Measurements from ENCODE around the gene NUP160. TPM values are rescaled to one million over a fixed set of nuclear protein-coding genes. Genes with fewer than 3 reads are reported as not detected.

Gene NUP160
- total RNA-seq, 1 experiment from 2014 or later: 172 TPM

- H3K4me1 ChIP-seq (ENCODE audit: insufficient read depth, low read length, poor library complexity, severe bottlenecking): no peaks in the 10 kb centered on the region
- no peaks in the 10 kb centered on the region for H3K27me3 ChIP-seq (replicated peaks; ENCODE audit: insufficient read depth, low read depth, low read length, poor library complexity)
- ChIA-PET POLR2A (ENCODE audit: low non-redundant PET) (no interaction called here), CTCF (no interaction called here)
- intact Hi-C loops (cut with micrococcal nuclease; ENCODE audit: unreplicated experiment): no loop called here
- H3K27ac ChIP-seq (ENCODE audit: low read depth, low read length, poor library complexity, severe bottlenecking): no peak overlapping the region
- no TSS peak for BruUV-seq (replicated peaks)
- H3K4me3 ChIP-seq (ENCODE audit: low read depth, low read length, poor library complexity, severe bottlenecking): no peak overlapping the region
- peaks cover 89% of the 10 kb centered on the region for H3K36me3 ChIP-seq (ENCODE audit: insufficient read depth, low read length, poor library complexity, severe bottlenecking)
- no peaks in the 10 kb centered on the region for H3K9me3 ChIP-seq (ENCODE audit: low read depth, low read length, poor library complexity, severe bottlenecking)
- peak; percentile 45 for DNase-seq (ENCODE audit: low spot score)
- TF ChIP-seq CTCF (conservative IDR thresholded peaks at IDR 0.05; ENCODE audit: low read depth, low read length): no peak
- TF ChIP-seq EZH2 (IDR thresholded peaks at IDR 0.05; ENCODE audit: borderline replicate concordance, low read depth, low read length, poor library complexity, severe bottlenecking): no peak
These were observed 61.8 kb downstream of the NUP160 start for GRCh38 chr11:47786373-47786772.

GRCh38 chr11:47784785-47785381 lies 63.3 kb downstream of the NUP160 start:
- H3K4me1 ChIP-seq (ENCODE audit: insufficient read depth, low read length, poor library complexity, severe bottlenecking): no peaks in the 10 kb centered on the region
- TF ChIP-seq EZH2 (IDR thresholded peaks at IDR 0.05; ENCODE audit: borderline replicate concordance, low read depth, low read length, poor library complexity, severe bottlenecking): no peak
- no peak for TF ChIP-seq CTCF (conservative IDR thresholded peaks at IDR 0.05; ENCODE audit: low read depth, low read length)
- ChIA-PET POLR2A (ENCODE audit: low non-redundant PET) (no interaction called here), CTCF (no interaction called here)
- intact Hi-C loops (cut with micrococcal nuclease; ENCODE audit: unreplicated experiment): no loop called here
- no peak for DNase-seq (ENCODE audit: low spot score)
- H3K27me3 ChIP-seq (replicated peaks; ENCODE audit: insufficient read depth, low read depth, low read length, poor library complexity): no peaks in the 10 kb centered on the region
- BruUV-seq (replicated peaks): no TSS peak
- no peak overlapping the region for H3K4me3 ChIP-seq (ENCODE audit: low read depth, low read length, poor library complexity, severe bottlenecking)
- no peaks in the 10 kb centered on the region for H3K9me3 ChIP-seq (ENCODE audit: low read depth, low read length, poor library complexity, severe bottlenecking)
- H3K27ac ChIP-seq (ENCODE audit: low read depth, low read length, poor library complexity, severe bottlenecking): no peak overlapping the region
- H3K36me3 ChIP-seq (ENCODE audit: insufficient read depth, low read length, poor library complexity, severe bottlenecking): peaks cover 92% of the 10 kb centered on the region

- no peak overlapping the region for H3K4me3 ChIP-seq (ENCODE audit: low read depth, low read length, poor library complexity, severe bottlenecking)
- no peak for DNase-seq (ENCODE audit: low spot score)
- CTCF ChIA-PET: no interaction called here
- TF ChIP-seq CTCF (conservative IDR thresholded peaks at IDR 0.05; ENCODE audit: low read depth, low read length): no peak
- no peak for TF ChIP-seq EZH2 (IDR thresholded peaks at IDR 0.05; ENCODE audit: borderline replicate concordance, low read depth, low read length, poor library complexity, severe bottlenecking)
- no TSS peak for BruUV-seq (replicated peaks)
- peak overlapping the region; percentile 26 for H3K27ac ChIP-seq (ENCODE audit: low read depth, low read length, poor library complexity, severe bottlenecking)
- H3K9me3 ChIP-seq (ENCODE audit: low read depth, low read length, poor library complexity, severe bottlenecking): no peaks in the 10 kb centered on the region
- POLR2A ChIA-PET (ENCODE audit: low non-redundant PET): interaction anchor here (0.6 kb wide), 1 partner anchor 241 kb away, joined by 5 read pairs; no protein-coding TSS in a partner anchor
- no peaks in the 10 kb centered on the region for H3K27me3 ChIP-seq (replicated peaks; ENCODE audit: insufficient read depth, low read depth, low read length, poor library complexity)
- peaks cover 96% of the 10 kb centered on the region for H3K36me3 ChIP-seq (ENCODE audit: insufficient read depth, low read length, poor library complexity, severe bottlenecking)
- intact Hi-C loops (cut with micrococcal nuclease; ENCODE audit: unreplicated experiment): no loop called here
- no peaks in the 10 kb centered on the region for H3K4me1 ChIP-seq (ENCODE audit: insufficient read depth, low read length, poor library complexity, severe bottlenecking)
These were observed 65.0 kb downstream of the NUP160 start for GRCh38 chr11:47783087-47783610.
